ENCODE measurements around the gene FBXW7.

The FBXW7 gene

DNA sequence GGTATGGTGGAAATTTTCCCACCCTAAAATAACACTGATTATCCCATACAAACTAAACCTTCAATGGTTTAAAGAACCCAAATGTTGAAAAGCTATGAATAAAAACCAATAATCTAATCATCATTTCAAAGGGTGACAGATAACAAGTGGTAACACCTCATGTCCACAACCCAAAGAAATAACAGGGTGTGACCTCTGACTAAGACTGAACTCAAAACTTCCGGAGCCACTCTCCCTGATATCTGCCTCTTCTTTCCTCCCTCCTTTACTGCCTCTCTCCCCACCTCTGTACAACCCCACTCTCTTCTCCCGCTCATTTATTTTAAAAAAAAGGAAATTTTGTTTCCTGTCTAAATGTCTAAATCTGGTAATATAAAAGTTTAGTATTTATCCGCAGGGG, 11.5 kb downstream of the FBXW7 start:
- no peak overlapping the region for H3K4me3 ChIP-seq

GRCh38 chr4:152523731-152524130, 12.2 kb downstream of the FBXW7 start:
- no peak overlapping the region for H3K9ac ChIP-seq
- H3K4me1 ChIP-seq = peaks cover 0 to 5% (median 0%) of the 10 kb centered on the region in 10 experiments; a peak in 1 of 20 replicates
- peaks cover 0 to 16% (median 8%) of the 10 kb centered on the region in 11 experiments; a peak in 14 of 22 replicates for H3K9me3 ChIP-seq (replicated peaks in 1 of 11)
- no peaks in the 10 kb centered on the region for H3K27me3 ChIP-seq
- no peak overlapping the region for H3K4me2 ChIP-seq
- TF ChIP-seq Cebpa-rat (IDR thresholded peaks at IDR 0.05) = no peak
- H4K20me1 ChIP-seq = peaks cover 12 to 100% (median 80%) of the 10 kb centered on the region in 11 experiments; a peak in 19 of 22 replicates
- H3K36me3 ChIP-seq = peaks cover 21 to 72% (median 46%) of the 10 kb centered on the region in 11 experiments; a peak in 20 of 22 replicates
- H3K4me3 ChIP-seq = no peak overlapping the region
- no peak overlapping the region for H3K27ac ChIP-seq

More for the DNA sequence above, 11.5 kb downstream of the FBXW7 start:
- no peak overlapping the region for H3K4me2 ChIP-seq
- no peak overlapping the region for H3K9ac ChIP-seq
- H3K36me3 ChIP-seq = peaks cover 18 to 79% (median 47%) of the 10 kb centered on the region in 11 experiments; a peak in 20 of 22 replicates
- no peak for TF ChIP-seq Cebpa-rat (IDR thresholded peaks at IDR 0.05)
- H3K27ac ChIP-seq = no peak overlapping the region
- peaks cover 0 to 16% (median 8%) of the 10 kb centered on the region in 11 experiments; a peak in 14 of 22 replicates for H3K9me3 ChIP-seq (replicated peaks in 1 of 11)
- peaks cover 0 to 5% (median 0%) of the 10 kb centered on the region in 10 experiments; a peak in 2 of 20 replicates for H3K4me1 ChIP-seq
- no peaks in the 10 kb centered on the region for H3K27me3 ChIP-seq
- H4K20me1 ChIP-seq = peaks cover 13 to 100% (median 87%) of the 10 kb centered on the region in 11 experiments; a peak in 19 of 22 replicates

DNA sequence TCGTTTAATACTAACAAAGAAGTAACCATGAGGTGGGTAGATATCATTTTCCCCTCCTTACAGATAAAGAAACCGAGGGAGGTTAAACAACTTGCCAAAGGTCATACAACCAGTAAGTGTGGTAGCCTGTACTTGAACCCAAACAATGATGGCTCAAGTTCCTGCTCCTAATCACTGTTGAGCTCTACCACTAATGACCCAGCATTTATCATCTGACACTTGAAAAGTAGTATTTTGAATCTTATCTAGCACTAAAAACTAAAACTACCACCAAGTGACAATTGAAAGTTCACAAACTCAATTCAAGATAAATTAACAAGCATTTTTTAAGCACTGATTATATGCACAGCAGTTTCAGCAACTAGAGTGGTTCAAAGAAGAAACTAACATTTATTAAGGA, 13.1 kb downstream of the FBXW7 start:
- no peak for TF ChIP-seq Cebpa-rat (IDR thresholded peaks at IDR 0.05)
- H3K4me2 ChIP-seq = no peak overlapping the region

DNA sequence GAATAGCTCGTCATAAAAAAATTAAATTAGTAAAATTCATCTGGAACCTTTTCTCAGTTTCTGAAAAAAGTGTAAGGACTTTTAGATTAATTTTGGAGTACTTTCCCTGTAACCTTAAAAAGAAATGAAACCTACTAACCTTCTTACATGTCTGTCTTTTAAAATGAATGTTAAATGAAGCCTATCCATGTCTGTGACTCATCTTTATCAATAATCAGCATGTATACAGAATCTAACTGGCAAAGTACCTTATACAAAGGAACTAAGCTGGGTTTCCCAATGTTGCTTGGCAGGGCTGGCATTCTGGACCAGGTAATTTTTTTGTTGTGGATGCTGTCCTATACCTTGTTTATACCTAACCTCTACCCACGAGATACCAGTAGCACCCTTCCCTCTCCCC, 13.6 kb downstream of the FBXW7 start:
- no peaks in the 10 kb centered on the region for H3K27me3 ChIP-seq

More for the DNA sequence above, 13.1 kb downstream of the FBXW7 start:
- Histone ChIP-seq H3K4me3 (no peak overlapping the region), H3K4me1 (peaks cover 0 to 5% (median 0%) of the 10 kb centered on the region in 10 experiments; a peak in 1 of 20 replicates), H4K20me1 (peaks cover 12 to 99% (median 77%) of the 10 kb centered on the region in 11 experiments; a peak in 19 of 22 replicates), H3K9me3 (replicated peaks in 1 of 11) (peaks cover 0 to 18% (median 8%) of the 10 kb centered on the region in 11 experiments; a peak in 14 of 22 replicates), H3K27me3 (no peaks in the 10 kb centered on the region), H3K36me3 (peaks cover 21 to 71% (median 51%) of the 10 kb centered on the region in 11 experiments; a peak in 20 of 22 replicates), H3K9ac (no peak overlapping the region), H3K27ac (no peak overlapping the region)

DNA sequence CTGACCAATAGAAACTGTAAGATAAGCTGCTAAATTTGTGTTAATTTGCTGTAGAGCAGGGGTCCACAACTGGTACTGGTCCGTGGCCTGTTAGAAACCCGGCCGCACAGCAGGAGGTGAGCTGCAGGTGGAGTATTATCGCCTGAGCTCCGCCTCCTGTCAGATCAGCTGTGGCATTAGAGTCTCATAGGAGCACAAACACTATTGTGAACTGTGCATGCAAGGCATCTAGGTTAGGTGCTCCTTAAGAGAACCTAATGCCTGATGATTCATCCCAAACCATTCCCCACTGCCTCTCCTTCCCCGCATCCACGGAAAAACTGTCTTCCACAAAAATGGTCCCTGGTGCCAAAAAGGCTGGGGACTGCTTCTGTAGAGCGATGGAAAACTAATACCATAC, 19.7 kb downstream of the FBXW7 start:
- Histone ChIP-seq H3K36me3 (peaks cover 23 to 72% (median 50%) of the 10 kb centered on the region in 11 experiments; a peak in 20 of 22 replicates), H3K9ac (no peak overlapping the region), H3K4me2 (no peak overlapping the region), H3K4me1 (peaks cover 0 to 24% (median 7%) of the 10 kb centered on the region in 10 experiments; a peak in 10 of 20 replicates), H3K4me3 (no peak overlapping the region), H3K27me3 (no peaks in the 10 kb centered on the region), H3K27ac (no peak overlapping the region), H4K20me1 (peaks cover 5 to 96% (median 60%) of the 10 kb centered on the region in 11 experiments; a peak in 17 of 22 replicates), H3K9me3 (replicated peaks in 1 of 11) (peaks cover 0 to 12% (median 8%) of the 10 kb centered on the region in 11 experiments; a peak in 14 of 22 replicates)
- no peak for TF ChIP-seq Cebpa-rat (IDR thresholded peaks at IDR 0.05)

More for the DNA sequence above, 13.6 kb downstream of the FBXW7 start:
- H3K4me2 ChIP-seq = no peak overlapping the region
- H3K4me1 ChIP-seq = peaks cover 0 to 5% (median 0%) of the 10 kb centered on the region in 10 experiments; a peak in 1 of 20 replicates
- peaks cover 0 to 18% (median 8%) of the 10 kb centered on the region in 11 experiments; a peak in 14 of 22 replicates for H3K9me3 ChIP-seq (replicated peaks in 1 of 11)
- TF ChIP-seq Cebpa-rat (IDR thresholded peaks at IDR 0.05) = no peak
- peaks cover 7 to 99% (median 77%) of the 10 kb centered on the region in 11 experiments; a peak in 19 of 22 replicates for H4K20me1 ChIP-seq
- no peak overlapping the region for H3K27ac ChIP-seq
- H3K9ac ChIP-seq = no peak overlapping the region
- H3K36me3 ChIP-seq = peaks cover 21 to 71% (median 52%) of the 10 kb centered on the region in 11 experiments; a peak in 20 of 22 replicates
- no peak overlapping the region for H3K4me3 ChIP-seq

DNA sequence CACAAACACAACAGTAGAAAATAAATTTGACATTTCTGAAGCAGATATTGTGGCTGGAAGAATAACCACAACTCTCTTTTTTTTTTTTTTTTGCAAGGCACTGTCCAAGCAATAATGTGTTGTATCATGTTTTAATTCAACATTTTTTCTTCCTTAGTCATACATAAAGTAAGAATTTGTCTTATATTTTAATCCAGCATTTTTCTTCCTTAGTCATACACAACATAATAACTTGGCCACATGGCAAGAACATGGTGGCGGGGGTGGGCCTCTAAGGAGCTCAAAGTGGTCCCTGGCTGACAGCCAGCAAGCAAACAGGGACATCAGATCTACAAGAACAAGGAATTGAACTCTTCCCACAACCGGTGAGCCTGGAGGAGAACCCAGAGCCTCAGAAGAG, 20.2 kb downstream of the FBXW7 start:
- H3K36me3 ChIP-seq = peaks cover 19 to 67% (median 46%) of the 10 kb centered on the region in 11 experiments; a peak in 20 of 22 replicates
- peaks cover 0 to 9% (median 4%) of the 10 kb centered on the region in 11 experiments; a peak in 12 of 22 replicates for H3K9me3 ChIP-seq (replicated peaks in 1 of 11)
- H4K20me1 ChIP-seq = peaks cover 5 to 96% (median 60%) of the 10 kb centered on the region in 11 experiments; a peak in 17 of 22 replicates
- no peak for TF ChIP-seq Cebpa-rat (IDR thresholded peaks at IDR 0.05)
- H3K27ac ChIP-seq = no peak overlapping the region
- peaks cover 0 to 29% (median 9%) of the 10 kb centered on the region in 10 experiments; a peak in 11 of 20 replicates for H3K4me1 ChIP-seq
- H3K4me2 ChIP-seq = no peak overlapping the region
- H3K9ac ChIP-seq = no peak overlapping the region
- H3K4me3 ChIP-seq = no peak overlapping the region
- H3K27me3 ChIP-seq = no peaks in the 10 kb centered on the region

GRCh38 chr4:152514356-152514755, 21.5 kb downstream of the FBXW7 start:
- TF ChIP-seq Cebpa-rat (IDR thresholded peaks at IDR 0.05) = no peak
- peaks cover 0 to 3% (median 0%) of the 10 kb centered on the region in 11 experiments; a peak in 2 of 22 replicates for H3K9me3 ChIP-seq (replicated peaks in 1 of 11)
- no peaks in the 10 kb centered on the region for H3K27me3 ChIP-seq

GRCh38 chr4:152513078-152513477, 22.8 kb downstream of the FBXW7 start:
- Histone ChIP-seq H3K27ac (no peak overlapping the region), H3K27me3 (no peaks in the 10 kb centered on the region), H3K4me2 (peak overlapping the region in 3 of 11 experiments; percentile 0 to 52 (median 39); a peak in 4 of 22 replicates), H4K20me1 (peaks cover 5 to 97% (median 77%) of the 10 kb centered on the region in 11 experiments; a peak in 18 of 22 replicates), H3K4me3 (no peak overlapping the region), H3K9ac (no peak overlapping the region), H3K36me3 (peaks cover 18 to 69% (median 38%) of the 10 kb centered on the region in 11 experiments; a peak in 17 of 22 replicates), H3K9me3 (replicated peaks in 1 of 11) (no peaks in the 10 kb centered on the region; a peak in 1 of 22 replicates), H3K4me1 (peaks cover 13 to 45% (median 21%) of the 10 kb centered on the region in 10 experiments; a peak in 18 of 20 replicates)
- no peak for TF ChIP-seq Cebpa-rat (IDR thresholded peaks at IDR 0.05)

More at GRCh38 chr4:152514356-152514755, 21.5 kb downstream of the FBXW7 start:
- Histone ChIP-seq H3K4me1 (peaks cover 10 to 42% (median 19%) of the 10 kb centered on the region in 10 experiments; a peak in 18 of 20 replicates), H3K9ac (no peak overlapping the region), H4K20me1 (peaks cover 5 to 96% (median 69%) of the 10 kb centered on the region in 11 experiments; a peak in 18 of 22 replicates), H3K4me3 (no peak overlapping the region), H3K27ac (no peak overlapping the region), H3K36me3 (peaks cover 14 to 63% (median 37%) of the 10 kb centered on the region in 11 experiments; a peak in 19 of 22 replicates), H3K4me2 (no peak overlapping the region; a peak in 1 of 22 replicates)

- Histone ChIP-seq H3K9me3 (replicated peaks in 1 of 11) (no peaks in the 10 kb centered on the region; a peak in 1 of 22 replicates), H3K27ac (no peak overlapping the region), H3K9ac (no peak overlapping the region), H3K4me1 (peaks cover 13 to 45% (median 21%) of the 10 kb centered on the region in 10 experiments; a peak in 18 of 20 replicates), H3K27me3 (no peaks in the 10 kb centered on the region), H4K20me1 (peaks cover 5 to 97% (median 77%) of the 10 kb centered on the region in 11 experiments; a peak in 18 of 22 replicates), H3K4me2 (peak overlapping the region in 3 of 11 experiments; percentile 0 to 52 (median 39); a peak in 4 of 22 replicates), H3K36me3 (peaks cover 18 to 69% (median 39%) of the 10 kb centered on the region in 11 experiments; a peak in 20 of 22 replicates), H3K4me3 (no peak overlapping the region)
- TF ChIP-seq Cebpa-rat (IDR thresholded peaks at IDR 0.05) = no peak
These were observed 23.4 kb downstream of the FBXW7 start for GRCh38 chr4:152512483-152512882.
